Ectodermal cell (in vitro differentiated cells): Measurements from ENCODE around the gene DPPA5.
"Not testable (repeated sequence)": the region's sequence is repeated elsewhere in the genome, so short reads cannot be mapped to it uniquely, and the experiment has no call there.

Source experiments
- H3K27ac ChIP-seq: 2 replicates; pipeline ENCODE4 v1.7.0; 2013; ENCODE audit warnings: mild to moderate bottlenecking, low read depth, low read length; ENCODE audit not compliant: insufficient read depth, poor library complexity, severe bottlenecking
- H3K27me3 ChIP-seq: 2 replicates; pipeline ENCODE4 v1.7.0; 2013; ENCODE audit warnings: mild to moderate bottlenecking, low read length; ENCODE audit not compliant: insufficient read depth, control insufficient read depth, poor library complexity, severe bottlenecking
- H3K36me3 ChIP-seq: one replicate; pipeline ENCODE4 v1.7.0; 2013; ENCODE audit warnings: low read length; ENCODE audit not compliant: control insufficient read depth, insufficient read depth
- H3K4me1 ChIP-seq: one replicate; pipeline ENCODE4 v1.7.0; 2013; ENCODE audit warnings: low read length; ENCODE audit not compliant: control insufficient read depth, insufficient read depth
- H3K4me3 ChIP-seq: 2 replicates; pipeline ENCODE4 v1.7.0; 2013; ENCODE audit warnings: low read depth, low read length, control low read depth; ENCODE audit not compliant: insufficient read depth
- H3K9me3 ChIP-seq: 2 replicates; pipeline ENCODE4 v1.7.0; 2013; ENCODE audit warnings: mild to moderate bottlenecking, low read length, moderate library complexity; ENCODE audit not compliant: control insufficient read depth
- WGBS, 2 experiments: methylation state at CpG; one replicate each; pipeline ENCODE4 v1.1.7; 2013; ENCODE audit warnings: missing lambda C conversion rate in 2 of 2; 5-methylcytosine and 5-hydroxymethylcytosine counted together

Gene DPPA5

DNA sequence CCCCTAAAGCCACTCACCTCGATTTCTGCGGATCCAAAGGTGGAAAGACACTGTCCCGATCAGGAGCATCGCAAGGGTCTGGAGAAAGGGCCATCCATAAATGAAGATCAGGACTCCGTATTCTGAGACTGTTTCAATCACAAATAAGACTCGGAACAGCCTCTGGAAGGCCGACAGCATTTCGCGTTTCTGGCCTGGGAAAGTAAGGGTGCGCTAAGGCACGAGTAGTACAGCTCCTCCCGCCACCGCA is 44.6 kb downstream of the DPPA5 start:
- Histone ChIP-seq H3K36me3 (no peaks in the 10 kb centered on the region), H3K27me3 (no peaks in the 10 kb centered on the region), H3K4me1 (no peaks in the 10 kb centered on the region), H3K4me3 (peak overlapping the region; percentile 51), H3K27ac (no peak overlapping the region), H3K9me3 (no peaks in the 10 kb centered on the region)
- 10 to 11% methylated on average over 13 of the region's 13 CpGs for WGBS, 2 experiments

DNA sequence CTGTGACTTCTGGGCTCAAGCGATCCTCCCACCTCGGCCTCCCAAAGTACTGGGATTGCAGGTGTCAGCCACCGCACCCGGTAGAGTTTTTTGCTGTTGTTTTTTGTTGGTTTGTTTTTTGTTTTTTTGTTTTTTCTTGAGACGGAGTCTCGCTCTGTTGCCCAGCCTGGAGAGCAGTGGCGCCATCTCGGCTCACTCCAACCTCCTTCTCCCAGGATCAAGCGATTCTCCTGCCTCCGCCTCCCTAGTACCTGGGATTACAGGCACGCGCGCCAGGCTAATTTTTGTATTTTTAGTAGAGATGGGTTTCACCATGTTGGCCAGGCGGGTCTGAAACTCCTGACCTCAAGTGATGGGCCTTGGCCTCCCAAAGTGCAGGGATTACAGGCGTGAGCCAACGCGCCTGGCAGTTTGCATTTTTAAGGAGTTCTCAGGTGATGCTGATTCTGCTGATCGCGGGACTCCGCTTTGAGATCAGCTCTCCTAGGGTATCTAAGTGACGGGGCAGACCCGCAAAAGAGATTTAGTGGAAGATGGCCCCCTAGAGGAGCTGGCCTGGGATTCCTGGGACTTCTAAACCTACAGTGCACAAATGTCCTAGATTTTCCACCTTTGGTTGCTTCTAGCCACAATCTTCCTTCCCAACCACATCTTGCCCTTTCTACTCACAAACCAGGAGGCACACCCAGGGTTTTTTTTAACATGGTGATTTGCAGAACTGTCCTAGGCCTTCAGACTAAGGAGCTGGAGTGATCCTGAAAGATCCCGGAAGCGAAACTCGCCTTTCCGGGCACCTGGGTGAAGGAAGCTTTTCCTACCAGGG is 45.2 kb downstream of the DPPA5 start:
- H3K9me3 ChIP-seq = no peaks in the 10 kb centered on the region
- 75 to 76% methylated on average over 26 of the region's 26 CpGs for WGBS, 2 experiments
- H3K4me1 ChIP-seq = no peaks in the 10 kb centered on the region
- no peaks in the 10 kb centered on the region for H3K27me3 ChIP-seq
- H3K36me3 ChIP-seq = no peaks in the 10 kb centered on the region
- peak overlapping the region; percentile 51 for H3K4me3 ChIP-seq
- no peak overlapping the region for H3K27ac ChIP-seq

DNA sequence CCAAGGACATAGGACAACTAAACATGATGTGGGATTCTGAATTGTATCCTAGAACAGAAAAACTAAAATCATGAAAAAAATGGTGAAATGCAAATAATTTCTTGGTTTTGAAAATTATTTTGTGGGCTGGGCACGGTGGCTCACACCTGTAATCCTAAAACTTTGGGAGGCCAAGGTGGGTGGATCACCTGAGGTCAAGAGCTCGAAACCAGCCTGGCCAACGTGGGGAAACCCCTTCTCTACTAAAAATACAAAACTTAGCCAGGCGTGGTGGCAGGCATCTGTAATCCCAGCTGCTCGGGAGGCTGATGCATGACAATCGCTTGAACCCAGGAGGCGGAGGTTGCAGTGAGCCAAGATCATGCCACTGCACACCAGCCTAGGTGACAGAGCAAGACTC is 50.3 kb downstream of the DPPA5 start:
- H3K27me3 ChIP-seq, H3K27ac ChIP-seq: not testable (repeated sequence)
- WGBS, 2 experiments = 87 to 92% methylated on average over 7 of the region's 7 CpGs

More for the DNA sequence above, 50.3 kb downstream of the DPPA5 start:
- not testable (repeated sequence) for H3K36me3 ChIP-seq, H3K4me1 ChIP-seq, H3K4me3 ChIP-seq, H3K9me3 ChIP-seq
